ENCODE measurements around the gene SP6.

Gene SP6

GRCh38 chr17:47850692-47851573, at the start of gene SP6:
TSS of gene SP6 (minus strand) at chr17:47851163. CDS start at chr17:47848429, 2,734 bp downstream.
- DNase-seq (ENCODE audit: low spot score) = peak; percentile 95
- FAIRE-seq = peak; percentile 56

DNA sequence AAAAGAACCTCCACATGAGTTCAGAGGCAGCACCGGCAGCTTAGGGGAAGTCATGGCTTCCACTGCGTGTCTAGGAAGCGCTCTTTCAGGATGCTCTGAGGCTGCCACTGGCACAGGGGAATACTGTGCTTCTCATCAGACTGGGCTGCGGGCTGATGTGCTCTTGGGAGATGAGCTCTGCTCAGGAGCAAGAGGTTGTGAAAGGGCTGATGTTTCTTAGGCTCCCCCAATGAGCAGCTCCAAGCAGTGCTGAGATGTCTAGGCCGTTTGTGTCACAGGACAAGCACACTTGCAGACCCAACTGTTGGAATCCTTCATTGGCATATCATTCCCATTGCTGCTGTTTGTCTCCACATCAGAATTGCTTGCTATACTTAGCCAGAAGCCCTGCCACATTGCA, 48.7 kb upstream of the SP6 start:
- DNase-seq (ENCODE audit: low spot score) (no peak), FAIRE-seq (no peak)

- DNase-seq (ENCODE audit: low spot score) (no peak), FAIRE-seq (no peak)
Measured at GRCh38 chr17:47898241-47898640, 47.3 kb upstream of the SP6 start.

- DNase-seq (ENCODE audit: low spot score) (no peak), FAIRE-seq (no peak)
Measured at GRCh38 chr17:47897561-47897960, 46.6 kb upstream of the SP6 start.

- no peak for DNase-seq (ENCODE audit: low spot score)
- FAIRE-seq = no peak
Measured at GRCh38 chr17:47896672-47897490, 45.9 kb upstream of the SP6 start.

- DNase-seq (ENCODE audit: low spot score) (peak; percentile 99), FAIRE-seq (no peak)
Measured at GRCh38 chr17:47895856-47896671, 45.1 kb upstream of the SP6 start, which contains the start of gene SP2. TSS of gene SP2 (plus strand) at chr17:47896236. CDS start at chr17:47896287, 51 bp downstream.

- no peak for DNase-seq (ENCODE audit: low spot score)
- no peak for FAIRE-seq
Measured at GRCh38 chr17:47895347-47895855, 44.4 kb upstream of the SP6 start.

GRCh38 chr17:47894498-47895346, 43.8 kb upstream of the SP6 start:
- no peak for DNase-seq (ENCODE audit: low spot score)
- no peak for FAIRE-seq

DNA sequence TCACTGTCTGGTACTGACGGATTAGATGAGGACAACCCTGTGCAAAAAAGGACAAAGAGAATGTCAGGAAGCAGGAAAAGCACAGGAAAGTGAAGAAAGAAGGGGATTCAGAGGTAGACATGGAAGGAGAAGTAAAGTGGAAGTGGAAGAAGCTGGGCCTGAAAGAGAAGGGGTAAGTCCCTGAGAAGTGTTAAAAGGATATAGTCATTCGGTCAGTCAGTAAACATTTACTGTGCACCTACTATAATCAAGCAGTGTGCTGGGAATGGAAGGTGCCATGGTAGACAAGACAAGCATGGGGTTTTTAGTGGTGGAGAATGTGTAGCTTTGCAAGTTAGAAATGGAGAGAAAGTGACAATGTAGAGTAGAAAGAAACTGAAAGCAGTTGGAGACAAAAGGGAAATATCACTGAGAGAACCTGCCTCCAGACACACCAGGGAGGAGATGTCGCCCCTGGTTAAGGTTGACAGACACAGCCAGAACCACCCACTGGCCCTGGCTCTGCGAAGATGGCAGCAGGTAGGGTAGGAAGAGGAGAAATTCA, 40.7 kb upstream of the SP6 start:
- FAIRE-seq (no peak), DNase-seq (ENCODE audit: low spot score) (no peak)

- peak; percentile 82 for DNase-seq (ENCODE audit: low spot score)
- peak; percentile 66 for FAIRE-seq
Measured at GRCh38 chr17:47889734-47890529, 39.0 kb upstream of the SP6 start.

DNA sequence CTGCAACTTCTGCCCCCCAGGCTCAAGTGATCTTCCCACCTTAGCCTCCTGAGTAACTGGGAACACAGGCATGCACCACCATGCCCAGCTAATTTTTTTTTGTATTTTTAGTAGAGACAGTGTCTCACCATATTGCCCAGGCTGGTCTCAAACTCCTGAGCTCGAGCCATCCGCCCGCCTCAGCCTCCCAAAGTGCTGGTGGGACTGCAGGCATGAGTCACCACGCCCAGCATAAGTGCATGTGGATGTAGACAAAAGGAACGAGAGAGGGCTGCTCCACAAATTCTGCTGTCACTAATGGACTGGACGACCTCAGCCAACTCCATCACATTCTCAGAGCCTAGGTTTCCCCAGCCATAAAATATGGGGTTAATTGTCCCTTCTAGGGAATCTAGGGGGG, 37.3 kb upstream of the SP6 start:
- DNase-seq (ENCODE audit: low spot score) (no peak), FAIRE-seq (no peak)

GRCh38 chr17:47884905-47885730, 34.2 kb upstream of the SP6 start:
- no peak for FAIRE-seq

DNA sequence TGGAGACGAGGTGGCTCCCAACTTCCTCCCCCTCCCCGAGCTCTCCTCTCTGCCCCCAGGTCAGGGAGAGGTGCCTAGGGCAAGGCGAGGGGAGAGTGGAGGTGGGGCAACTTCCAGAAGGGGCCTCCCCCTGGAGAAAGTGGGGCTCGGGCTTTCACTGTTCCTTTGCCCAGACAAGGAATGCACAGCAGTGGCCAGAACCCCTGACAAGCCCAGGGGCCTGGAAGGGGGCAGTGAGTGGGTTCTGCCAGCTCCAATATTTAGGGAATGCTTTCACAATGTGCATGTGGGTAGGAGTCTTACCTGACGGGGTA, 33.4 kb upstream of the SP6 start:
- FAIRE-seq = no peak

More at GRCh38 chr17:47884905-47885730, 34.2 kb upstream of the SP6 start:
- no peak for DNase-seq (ENCODE audit: low spot score)

DNA sequence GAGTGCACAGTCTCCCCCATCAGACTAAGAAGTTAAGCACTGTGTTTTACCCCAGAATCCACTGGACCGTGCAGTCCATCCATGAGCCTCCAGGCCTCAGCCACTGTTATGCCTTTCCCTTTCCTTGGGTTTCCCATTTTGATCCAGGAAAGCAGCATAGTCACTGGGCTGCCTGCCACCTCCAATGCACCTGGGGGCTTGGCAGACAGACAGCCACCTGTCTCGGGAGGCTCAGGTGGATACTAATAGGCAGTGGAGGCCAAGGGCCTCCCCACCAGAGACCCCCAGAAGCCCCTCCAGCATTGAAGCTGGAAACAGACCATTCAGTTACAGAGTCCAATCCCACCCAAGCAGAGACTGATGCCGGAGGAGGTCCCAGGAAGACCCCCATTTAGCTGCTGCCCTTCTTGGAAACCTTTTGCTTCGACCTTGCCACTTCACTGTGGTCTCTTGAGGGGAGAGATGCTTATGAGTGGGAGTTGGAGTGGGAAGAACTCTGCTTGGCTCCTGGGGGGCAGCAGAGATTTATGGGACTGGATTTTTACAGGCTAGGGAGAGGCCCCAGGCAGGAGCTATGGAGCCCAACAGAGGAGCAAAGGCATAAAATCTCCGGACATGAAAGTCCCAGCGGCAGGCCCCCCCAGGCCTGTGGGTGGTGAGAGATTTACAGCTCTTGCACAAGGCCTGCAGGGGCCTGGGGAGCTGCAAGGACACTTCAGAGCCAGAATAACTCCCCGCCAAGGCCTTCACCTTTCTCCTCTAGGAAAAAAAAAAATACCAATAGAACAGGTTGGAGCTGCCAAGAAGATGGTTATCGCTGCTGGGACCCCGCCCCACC, 32.8 kb upstream of the SP6 start:
- no peak for DNase-seq (ENCODE audit: low spot score)
- FAIRE-seq = no peak

More for the DNA sequence above, 33.4 kb upstream of the SP6 start:
- DNase-seq (ENCODE audit: low spot score) = no peak

GRCh38 chr17:47882695-47883588, 32.0 kb upstream of the SP6 start:
- DNase-seq (ENCODE audit: low spot score) = no peak
- FAIRE-seq = no peak

- FAIRE-seq (no peak), DNase-seq (ENCODE audit: low spot score) (no peak)
Measured at GRCh38 chr17:47882247-47882646, 31.3 kb upstream of the SP6 start.
